GM12878 (cell line): Measurements from ENCODE around the gene CEACAM21. TPM values are rescaled to one million over a fixed set of nuclear protein-coding genes. Genes with fewer than 3 reads are reported as not detected.

Experiments used
- ATAC-seq: fragments of 200-7000 bp; cut with Tn5 transposase; 3 replicates; pipeline ENCODE4 v1.9.1; 2020; ENCODE audit warnings: mild to moderate bottlenecking, moderate library complexity
- BruUV-seq: library from RNA; stranded (reverse); fragments of 400-500 nt; replicated peaks from 2 replicates; lab custom pipeline; 2021; lab: Mats Ljungman, UMichigan
- CTCF ChIA-PET: fragments of 300-600 bp; sonication (Branson Sonifier 250); formaldehyde crosslinking; extraction: SDS; loops from one replicate; lab custom pipeline; 2021; ENCODE audit warnings: inconsistent platforms; lab: Yijun Ruan, JAX
- POLR2A ChIA-PET: fragments of 350-600 bp; formaldehyde crosslinking; extraction: SDS; loops from one replicate; lab custom pipeline; 2021; ENCODE audit warnings: inconsistent platforms; lab: Charles Lee
- RAD21 ChIA-PET: fragments of 300-600 bp; sonication (Branson Sonifier 250); formaldehyde crosslinking; loops from one replicate; lab custom pipeline; 2023; ENCODE audit warnings: antibody characterized with exemption; ENCODE audit not compliant: unreplicated experiment; lab: Charles Lee
- SMC1A ChIA-PET: fragments of 300-600 bp; sonication (Branson Sonifier 250); formaldehyde crosslinking; loops from one replicate; lab custom pipeline; 2023; ENCODE audit not compliant: unreplicated experiment, uncharacterized antibody; lab: Charles Lee
- DNase-seq: peaks from one replicate; pipeline ENCODE4 v3.0.0-alpha.2; 2011; ENCODE audit warnings: low read depth, low spot score
- FAIRE-seq: peaks from 3 replicates; lab custom pipeline; 2011; peaks lifted over from hg19 to GRCh38; lab: Jason Lieb, UNC
- H2AFZ ChIP-seq: 2 replicates; pipeline ENCODE4 v1.6.0; 2011; ENCODE audit warnings: low read depth, low read length, control low read depth; ENCODE audit not compliant: control insufficient read depth
- H3K27ac ChIP-seq: 2 replicates; pipeline ENCODE4 v1.5.1; 2011; ENCODE audit warnings: control low read depth; ENCODE audit not compliant: control insufficient read depth, insufficient read depth
- H3K27me3 ChIP-seq, 2 experiments: replicated peaks in 1 of 2; 2 replicates each; pipeline versions ENCODE4 v1.6.0 to v1.6.1; 2011; ENCODE audit warnings: low read length in 1 of 2; ENCODE audit not compliant: control insufficient read depth in 2 of 2, insufficient read depth in 2 of 2
- H3K36me3 ChIP-seq, 2 experiments: 2 replicates each; pipeline ENCODE4 v1.5.1; 2011; ENCODE audit warnings: low read length in 1 of 2; ENCODE audit not compliant: control insufficient read depth in 2 of 2, insufficient read depth in 2 of 2
- H3K4me1 ChIP-seq: 2 replicates; pipeline ENCODE4 v1.6.1; 2011; ENCODE audit warnings: mild to moderate bottlenecking, low read length, moderate library complexity, mixed read lengths; ENCODE audit not compliant: control insufficient read depth, insufficient read depth
- H3K4me2 ChIP-seq: 2 replicates; pipeline ENCODE4 v1.6.0; 2011; ENCODE audit warnings: control low read depth; ENCODE audit not compliant: control insufficient read depth, insufficient read depth
- H3K4me3 ChIP-seq: fragments of 200-600 bp; sonication (generic); 2 replicates; pipeline ENCODE4 v1.5.1; 2016
- H3K79me2 ChIP-seq: 2 replicates; pipeline ENCODE4 v1.6.0; 2011; ENCODE audit warnings: low read length; ENCODE audit not compliant: control insufficient read depth, insufficient read depth
- H3K9ac ChIP-seq: 2 replicates; pipeline ENCODE4 v1.8.0; 2011; ENCODE audit warnings: low read length, control low read depth, mixed read lengths; ENCODE audit not compliant: control insufficient read depth, insufficient read depth
- H3K9me3 ChIP-seq: replicated peaks from 3 replicates; pipeline ENCODE4 v1.5.1; 2011; ENCODE audit warnings: mild to moderate bottlenecking, low read length; ENCODE audit not compliant: control insufficient read depth, insufficient read depth
- H4K20me1 ChIP-seq: 2 replicates; pipeline ENCODE4 v1.6.0; 2011; ENCODE audit not compliant: control insufficient read depth, insufficient read depth
- IRF4 ChIP-seq: IDR thresholded peaks from 2 replicates; pipeline ENCODE4 v1.6.1; 2011; ENCODE audit warnings: low read depth, low read length
- RAD51 ChIP-seq: fragments of 450-650 bp; IDR thresholded peaks from 2 replicates; pipeline ENCODE4 v1.6.1; 2016; ENCODE audit warnings: moderate library complexity, mild to moderate bottlenecking, inconsistent platforms
- RELA ChIP-seq: fragments of 450-650 bp; IDR thresholded peaks from 2 replicates; pipeline ENCODE4 v1.8.0; 2014; ENCODE audit warnings: borderline replicate concordance; ENCODE audit not compliant: partially characterized antibody
- ZNF622 ChIP-seq: fragments of 450-650 bp; IDR thresholded peaks from 2 replicates; pipeline ENCODE4 v1.6.1; 2017; ENCODE audit warnings: mild to moderate bottlenecking, inconsistent platforms
- ZZZ3 ChIP-seq: IDR thresholded peaks from 2 replicates; pipeline ENCODE4 v1.6.1; 2011; ENCODE audit warnings: low read depth; ENCODE audit not compliant: control insufficient read depth, insufficient read length
- WGBS: methylation state at CpG from one replicate; pipeline ENCODE4 v1.1.6; 2016; ENCODE audit warnings: low lambda C conversion rate; ENCODE audit not compliant: insufficient replicate concordance, insufficient coverage; ENCODE audit errors: missing lambda C conversion rate; 5-methylcytosine and 5-hydroxymethylcytosine counted together
- in situ Hi-C: fragments of 300-500 bp; cut with MboI; formaldehyde crosslinking; loops from 9 replicates; pipeline ENCODE4 v1.14.3; 2018; ENCODE audit warnings: mixed read lengths
- intact Hi-C: fragments of 100-400 bp; cut with micrococcal nuclease; formaldehyde crosslinking; loops from one replicate; pipeline ENCODE4 v1.14.2; 2022; ENCODE audit not compliant: unreplicated experiment
- polyA plus RNA-seq, 11 experiments: library from polyadenylated mRNA; depleted of rRNA in 4 of 11; unstranded in 6 of 11; stranded (reverse) in 5 of 11; fragments of >200 nt; fragmentation: Nextera tagmentation in 4 of 11; fragmentation: Illumina TruSeq in 1 of 11; extraction: Ambion mirVana in 4 of 11; extraction: Trizol in 1 of 11; gene quantifications; 1 replicate in 1 of 11; 2 replicates in 10 of 11; pipeline versions ENCODE4 v1.2.1 to v1.2.3, GENCODE V29; 2011 to 2016; ENCODE audit warnings: inconsistent platforms in 2 of 11, missing spikeins in 2 of 11, low read depth in 1 of 11
- total RNA-seq, 4 experiments: library from RNA; depleted of rRNA in 3 of 4; stranded (reverse); fragments of >200 nt in 3 of 4; fragmentation: Illumina TruSeq in 1 of 4; extraction: Trizol in 1 of 4; gene quantifications; 2 replicates each; pipeline versions ENCODE4 v1.2.1 to v1.2.3, GENCODE V29; 2013 to 2021
- TF ChIP-seq, protein P1 (sequence below): IDR thresholded peaks from 2 replicates; pipeline ENCODE4 v1.6.1; 2012; ENCODE audit warnings: low read depth, low read length, improper control_type of control experiment
- TF ChIP-seq, protein P2 (sequence below): IDR thresholded peaks from 2 replicates; pipeline ENCODE4 v1.6.1; 2011; ENCODE audit warnings: borderline replicate concordance, low read depth, mild to moderate bottlenecking, moderate library complexity, low read length; ENCODE audit not compliant: insufficient read depth, poor library complexity, severe bottlenecking

Gene CEACAM21
- total and polyA plus RNA-seq, 10 of the 15 experiments (the other 5 are each of a cell fraction or from before 2014, with no cell fraction given): 0.87 to 13.6 (median 8.1) TPM

DNA sequence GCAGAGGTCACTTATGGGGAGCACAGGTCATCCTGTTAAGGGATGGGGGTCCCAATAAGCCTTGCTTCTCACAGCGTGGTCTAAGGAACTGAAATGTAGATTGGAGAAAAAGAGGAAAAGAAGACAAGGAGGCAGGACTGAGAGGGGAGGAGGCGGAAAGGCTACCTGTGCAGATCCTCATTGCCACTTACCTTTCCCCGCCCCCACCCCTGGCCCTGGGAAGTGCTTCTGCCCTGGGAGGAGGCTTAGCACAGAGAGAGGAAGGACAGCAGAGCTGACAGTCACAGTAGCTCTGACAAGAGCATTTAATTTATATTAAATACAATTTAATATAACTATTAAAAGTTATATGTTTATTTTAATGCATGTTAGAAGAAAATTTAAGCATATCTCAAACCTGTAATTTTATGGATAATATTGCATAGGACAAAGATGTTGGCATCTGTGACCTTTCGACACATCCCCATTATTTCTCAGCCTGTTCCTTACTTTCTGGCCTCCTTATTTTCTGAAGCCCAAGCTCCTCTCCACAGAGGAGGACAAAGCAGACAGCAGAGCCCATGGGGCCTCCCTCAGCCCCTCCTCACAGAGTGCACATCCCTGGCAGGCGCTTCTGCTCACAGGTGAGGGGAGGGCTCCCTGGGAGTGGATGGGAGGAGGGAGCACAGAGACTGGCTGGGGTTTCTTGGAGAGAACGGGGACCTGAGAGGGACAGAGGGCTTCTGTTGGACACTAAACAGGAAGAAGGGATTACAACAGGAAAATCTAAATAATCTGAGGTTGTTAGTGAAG is 23.4 kb downstream of the CEACAM21 start (continued):
- TF ChIP-seq, protein P1, sequence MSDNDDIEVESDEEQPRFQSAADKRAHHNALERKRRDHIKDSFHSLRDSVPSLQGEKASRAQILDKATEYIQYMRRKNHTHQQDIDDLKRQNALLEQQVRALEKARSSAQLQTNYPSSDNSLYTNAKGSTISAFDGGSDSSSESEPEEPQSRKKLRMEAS: no peak
- TF ChIP-seq, protein P2, sequence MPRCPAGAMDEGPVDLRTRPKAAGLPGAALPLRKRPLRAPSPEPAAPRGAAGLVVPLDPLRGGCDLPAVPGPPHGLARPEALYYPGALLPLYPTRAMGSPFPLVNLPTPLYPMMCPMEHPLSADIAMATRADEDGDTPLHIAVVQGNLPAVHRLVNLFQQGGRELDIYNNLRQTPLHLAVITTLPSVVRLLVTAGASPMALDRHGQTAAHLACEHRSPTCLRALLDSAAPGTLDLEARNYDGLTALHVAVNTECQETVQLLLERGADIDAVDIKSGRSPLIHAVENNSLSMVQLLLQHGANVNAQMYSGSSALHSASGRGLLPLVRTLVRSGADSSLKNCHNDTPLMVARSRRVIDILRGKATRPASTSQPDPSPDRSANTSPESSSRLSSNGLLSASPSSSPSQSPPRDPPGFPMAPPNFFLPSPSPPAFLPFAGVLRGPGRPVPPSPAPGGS: no peak
- no peak for TF ChIP-seq RAD51
- TF ChIP-seq ZZZ3: no peak
- TF ChIP-seq, all 136 proteins: peak for 0

DNA sequence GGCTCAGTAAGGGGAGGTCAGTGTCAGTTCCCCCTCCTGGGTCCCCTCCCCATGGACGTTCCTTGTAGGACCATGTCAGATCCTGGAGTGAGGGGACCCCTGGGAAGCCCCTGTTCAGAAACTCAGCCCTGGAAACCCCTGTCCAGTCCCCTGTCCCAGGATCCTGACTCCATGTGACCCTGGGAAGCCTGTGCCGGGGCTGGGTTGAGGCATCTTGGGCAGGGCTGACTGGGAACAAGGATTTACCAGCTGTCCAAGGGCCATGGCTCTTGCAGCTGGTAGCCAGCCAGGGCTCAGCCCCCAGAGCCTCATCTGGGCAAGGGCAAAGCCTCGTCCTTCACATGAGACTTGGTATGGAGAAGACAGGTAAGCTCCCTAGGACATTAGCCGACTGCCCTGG is 25.8 kb downstream of the CEACAM21 start:
- Histone ChIP-seq H3K27me3 (peaks cover 0 to 4% of the 10 kb centered on the region in 2 experiments; a peak in 3 of 4 replicates), H3K36me3 (no peaks in the 10 kb centered on the region), H3K4me3 (no peak overlapping the region), H3K9ac (no peak overlapping the region), H3K4me1 (no peaks in the 10 kb centered on the region), H2AFZ (no peak overlapping the region), H3K4me2 (no peak overlapping the region), H3K79me2 (no peaks in the 10 kb centered on the region), H4K20me1 (no peaks in the 10 kb centered on the region), H3K9me3 (no peaks in the 10 kb centered on the region), H3K27ac (no peak overlapping the region)
- POLR2A ChIA-PET: no interaction called here
- CTCF ChIA-PET: interaction anchor here (4.6 kb wide), 1 partner anchor 8 kb away, joined by 17 read pairs; no protein-coding TSS in a partner anchor
- WGBS: 0% methylated on average over 4 of the region's 4 CpGs
- RAD21 ChIA-PET: no interaction called here
- SMC1A ChIA-PET: no interaction called here
- intact Hi-C loops: no loop called here
- ATAC-seq: no peak
- in situ Hi-C loops: no loop called here
- no peak for DNase-seq
- no TSS peak for BruUV-seq
- TF ChIP-seq ZNF622 (no peak), RELA (no peak), IRF4 (no peak)
- FAIRE-seq: no peak
